Measurements from ENCODE around the gene EVA1A.

EVA1A gene

DNA sequence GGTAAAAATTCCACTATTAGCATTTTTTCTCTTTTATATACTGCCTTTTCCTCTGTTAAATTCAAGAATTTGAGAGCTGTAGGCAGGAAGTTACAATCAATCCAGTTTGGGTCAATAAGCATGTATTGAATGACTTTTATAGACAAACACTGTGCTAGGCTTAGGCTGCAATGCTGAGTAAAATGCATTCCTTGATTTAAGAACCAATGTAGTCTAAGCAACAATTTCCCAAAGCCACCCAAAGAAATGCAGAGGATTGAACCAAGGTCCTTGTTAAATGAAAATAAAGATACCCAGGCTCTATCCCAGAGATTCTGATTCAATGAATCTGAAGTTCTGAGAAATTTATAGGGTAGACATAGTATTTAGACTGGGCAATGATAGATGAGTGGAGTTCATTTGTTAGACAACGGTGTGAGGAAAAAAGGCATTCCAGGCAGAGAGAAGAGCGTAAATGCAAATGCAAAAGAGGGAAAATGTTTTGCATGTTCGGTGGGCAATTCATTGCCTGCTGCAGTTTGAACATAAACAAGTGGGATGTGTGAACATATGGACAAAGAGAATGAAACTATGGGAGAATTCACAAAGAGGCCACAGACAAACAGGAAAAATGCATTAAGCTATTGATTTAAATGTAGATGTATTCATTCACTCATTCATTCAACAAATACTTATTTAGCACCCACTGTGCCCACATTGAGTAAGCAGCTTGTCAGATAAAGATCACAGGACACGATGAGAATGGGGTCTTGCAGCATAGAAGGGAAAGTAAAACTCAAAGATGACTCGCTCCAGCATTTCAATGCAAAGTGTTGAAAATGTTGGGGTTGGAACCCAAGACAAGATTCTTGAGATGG, 107.1 kb downstream of the EVA1A start:
- no peak for DNase-seq

- DNase-seq = no peak
Measured at GRCh38 chr2:75450068-75450467, 110.7 kb downstream of the EVA1A start.

DNA sequence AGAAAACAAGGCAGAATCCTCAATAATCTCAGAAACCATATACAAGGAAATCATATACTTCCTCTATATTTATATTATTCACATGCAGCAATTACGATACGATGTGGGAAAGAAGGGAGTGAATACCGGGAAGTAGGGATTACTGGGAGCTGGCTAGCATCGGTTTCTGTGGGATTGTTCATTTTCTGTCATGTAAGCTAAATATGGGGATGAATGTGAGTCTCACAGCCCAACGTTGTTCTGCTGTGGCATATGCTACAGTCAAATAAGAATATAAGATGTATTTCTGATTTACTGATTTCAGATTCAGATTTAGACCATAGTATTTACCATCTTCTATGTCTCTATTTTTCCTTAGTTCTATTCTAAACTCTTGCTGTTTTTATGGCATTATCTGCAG, 113.6 kb downstream of the EVA1A start:
- DNase-seq = no peak

All from nucleus accumbens (tissue), 56 donors.